ENCODE measurements around the gene BIRC5.

The BIRC5 gene

GRCh38 chr17:78239489-78239931 lies 25.5 kb downstream of the BIRC5 start:
- in situ Hi-C loops (cut with MboI; ENCODE audit: low pct_unique_long_range_greater_than_20kb, low sequenced_read_pairs, unreplicated experiment): no loop called here
- no peak for TF ChIP-seq CTCF (IDR thresholded peaks at IDR 0.05; ENCODE audit: extremely low read depth, insufficient read depth, missing control alignments)

GRCh38 chr17:78240012-78240655 lies 26.1 kb downstream of the BIRC5 start:
- no peak for TF ChIP-seq CTCF (IDR thresholded peaks at IDR 0.05; ENCODE audit: extremely low read depth, insufficient read depth, missing control alignments)
- DNase-seq (ENCODE audit: low spot score): no peak
- in situ Hi-C loops (cut with MboI; ENCODE audit: low pct_unique_long_range_greater_than_20kb, low sequenced_read_pairs, unreplicated experiment): no loop called here

More at GRCh38 chr17:78239489-78239931, 25.5 kb downstream of the BIRC5 start:
- DNase-seq (ENCODE audit: low spot score): no peak

GRCh38 chr17:78240839-78241238 lies 26.8 kb downstream of the BIRC5 start:
- in situ Hi-C loops (cut with MboI; ENCODE audit: low pct_unique_long_range_greater_than_20kb, low sequenced_read_pairs, unreplicated experiment): no loop called here
- no peak for TF ChIP-seq CTCF (IDR thresholded peaks at IDR 0.05; ENCODE audit: extremely low read depth, insufficient read depth, missing control alignments)
- no peak for DNase-seq (ENCODE audit: low spot score)

GRCh38 chr17:78241277-78242023 lies 27.4 kb downstream of the BIRC5 start:
- in situ Hi-C loops (cut with MboI; ENCODE audit: low pct_unique_long_range_greater_than_20kb, low sequenced_read_pairs, unreplicated experiment): no loop called here
- peak; percentile 59 for DNase-seq (ENCODE audit: low spot score)
- TF ChIP-seq CTCF (IDR thresholded peaks at IDR 0.05; ENCODE audit: extremely low read depth, insufficient read depth, missing control alignments): no peak

GRCh38 chr17:78242024-78242742 lies 28.1 kb downstream of the BIRC5 start:
- in situ Hi-C loops (cut with MboI; ENCODE audit: low pct_unique_long_range_greater_than_20kb, low sequenced_read_pairs, unreplicated experiment): no loop called here
- no peak for DNase-seq (ENCODE audit: low spot score)
- no peak for TF ChIP-seq CTCF (IDR thresholded peaks at IDR 0.05; ENCODE audit: extremely low read depth, insufficient read depth, missing control alignments)

GRCh38 chr17:78247304-78247703 lies 33.3 kb downstream of the BIRC5 start:
- in situ Hi-C loops (cut with MboI; ENCODE audit: low pct_unique_long_range_greater_than_20kb, low sequenced_read_pairs, unreplicated experiment): no loop called here
- no peak for TF ChIP-seq CTCF (IDR thresholded peaks at IDR 0.05; ENCODE audit: extremely low read depth, insufficient read depth, missing control alignments)
- no peak for DNase-seq (ENCODE audit: low spot score)

Measured in GM13977 (cell line).